Sigmoid colon (tissue), 7 donors: ENCODE measurements around the gene WWC2. TPM values are rescaled to one million over a fixed set of nuclear protein-coding genes. Genes with fewer than 3 reads are reported as not detected.

Experiments used
- DNase-seq: peaks from one replicate; pipeline ENCODE4 v3.0.0-alpha.2; 2019
- H3K27ac ChIP-seq, 4 donors: fragments of 200-600 bp; sonication (generic); one replicate each; pipeline ENCODE4 v1.5.1; 2016 to 2019; ENCODE audit warnings: mild to moderate bottlenecking in 1 of 4
- H3K27me3 ChIP-seq, 3 donors: fragments of 200-600 bp; sonication (generic); one replicate each; pipeline ENCODE4 v1.5.1; 2019; ENCODE audit warnings: mild to moderate bottlenecking in 1 of 3
- H3K36me3 ChIP-seq, 4 donors: fragments of 200-600 bp; sonication (generic); one replicate each; pipeline ENCODE4 v1.5.1; 2016 to 2019
- H3K4me1 ChIP-seq, 4 donors: fragments of 200-600 bp; sonication (generic); one replicate each; pipeline ENCODE4 v1.5.1; 2017 to 2019
- H3K4me3 ChIP-seq, 4 donors: fragments of 200-600 bp; sonication (generic); one replicate each; pipeline ENCODE4 v1.5.1; 2017 to 2019; ENCODE audit warnings: mild to moderate bottlenecking in 2 of 4, moderate library complexity in 1 of 4
- H3K9me3 ChIP-seq, 4 donors: fragments of 200-600 bp in 3 of 4; sonication (generic) in 3 of 4; one replicate each; pipeline versions ENCODE4 v1.5.1 to v1.6.1; 2013 to 2019
- EP300 ChIP-seq, 4 donors: sonication (generic); formaldehyde crosslinking; IDR thresholded peaks; one replicate each; pipeline ENCODE4 v1.6.1; 2017; ENCODE audit warnings: antibody characterized with exemption in 4 of 4
- POLR2A ChIP-seq, 2 donors: fragments of 450-650 bp; IDR thresholded peaks; one replicate each; pipeline ENCODE4 v1.6.1; 2016; ENCODE audit warnings: antibody characterized with exemption in 2 of 2, mild to moderate bottlenecking in 2 of 2, moderate library complexity in 2 of 2
- POLR2AphosphoS5 ChIP-seq, 4 donors: sonication (generic); formaldehyde crosslinking; IDR thresholded peaks; one replicate each; pipeline ENCODE4 v1.6.1; 2017; ENCODE audit warnings: antibody characterized with exemption in 4 of 4
- WGBS, 2 donors: extraction: QIAGEN DNeasy Blood & Tissue Kit; methylation state at CpG; one replicate each; pipeline ENCODE4 v1.1.7; 2013; 5-methylcytosine and 5-hydroxymethylcytosine counted together
- intact Hi-C: fragments of 100-400 bp; cut with DNase I; formaldehyde crosslinking; loops from one replicate; pipeline ENCODE4 v1.15.1; 2023
- polyA plus RNA-seq, 3 donors: library from polyadenylated mRNA; stranded (reverse); fragments of 200-250 nt; gene quantifications; one replicate each; pipeline ENCODE4 v1.2.3, GENCODE V29; 2013
- total RNA-seq, 4 donors: library from RNA; depleted of rRNA; stranded (reverse); fragments of >200 nt; gene quantifications; one replicate each; pipeline ENCODE4 v1.1.0, GENCODE V29; 2016
- TF ChIP-seq, protein P1 (sequence below), 4 experiments: fragments of 450-650 bp in 3 of 4; fragments of 200-600 bp in 1 of 4; IDR thresholded peaks; one replicate each; pipeline ENCODE4 v1.5.1; 2016 to 2019; ENCODE audit warnings: antibody characterized with exemption in 4 of 4, mild to moderate bottlenecking in 3 of 4, moderate library complexity in 2 of 4
- donor health status: healthy with polysubstance abuse.
- donor health status: Bipolar disorder and iron deficiency.
- donor health status: healthy.

The WWC2 gene
- total and polyA plus RNA-seq, 7 donors: 1.2 to 53.5 (median 27.0) TPM

DNA sequence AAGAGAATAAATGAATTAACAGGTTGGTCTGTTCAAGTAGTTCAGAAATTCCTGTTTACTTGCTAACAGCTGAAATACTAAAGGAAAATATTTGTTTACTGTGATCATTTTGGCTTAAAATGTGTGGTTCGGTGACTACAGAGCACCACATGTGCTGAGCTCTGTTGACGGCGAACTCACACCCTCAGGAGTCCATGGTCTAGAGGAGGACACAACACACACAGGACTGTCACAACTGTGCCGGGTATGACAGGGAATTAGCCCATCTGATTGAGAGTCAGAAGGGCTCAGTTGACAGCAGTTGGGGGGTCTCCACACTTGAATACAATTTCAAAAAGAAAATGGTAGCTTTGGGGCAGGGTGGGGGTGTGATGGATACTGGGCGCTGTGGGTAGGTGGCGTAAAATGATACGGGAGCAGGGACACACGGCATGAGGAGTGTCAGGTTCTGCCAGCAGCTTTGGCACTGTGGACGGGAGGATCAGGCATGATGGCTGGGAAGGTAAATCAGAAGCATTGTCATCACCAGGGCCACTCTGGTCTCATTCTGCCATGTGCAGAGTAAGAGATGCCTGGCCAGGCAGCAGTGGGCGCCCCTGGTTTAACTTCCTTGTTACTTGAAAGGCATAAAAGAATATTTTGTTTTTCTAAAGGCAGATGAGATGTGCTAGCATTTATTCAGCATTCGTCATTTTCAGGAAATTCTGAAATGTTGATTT is 187.7 kb downstream of the WWC2 start:
- no peak overlapping the region for H3K27ac ChIP-seq
- TF ChIP-seq POLR2AphosphoS5 (IDR thresholded peaks at IDR 0.05) (no peak), POLR2A (IDR thresholded peaks at IDR 0.05) (no peak), EP300 (IDR thresholded peaks at IDR 0.05) (no peak)
- TF ChIP-seq, protein P1, sequence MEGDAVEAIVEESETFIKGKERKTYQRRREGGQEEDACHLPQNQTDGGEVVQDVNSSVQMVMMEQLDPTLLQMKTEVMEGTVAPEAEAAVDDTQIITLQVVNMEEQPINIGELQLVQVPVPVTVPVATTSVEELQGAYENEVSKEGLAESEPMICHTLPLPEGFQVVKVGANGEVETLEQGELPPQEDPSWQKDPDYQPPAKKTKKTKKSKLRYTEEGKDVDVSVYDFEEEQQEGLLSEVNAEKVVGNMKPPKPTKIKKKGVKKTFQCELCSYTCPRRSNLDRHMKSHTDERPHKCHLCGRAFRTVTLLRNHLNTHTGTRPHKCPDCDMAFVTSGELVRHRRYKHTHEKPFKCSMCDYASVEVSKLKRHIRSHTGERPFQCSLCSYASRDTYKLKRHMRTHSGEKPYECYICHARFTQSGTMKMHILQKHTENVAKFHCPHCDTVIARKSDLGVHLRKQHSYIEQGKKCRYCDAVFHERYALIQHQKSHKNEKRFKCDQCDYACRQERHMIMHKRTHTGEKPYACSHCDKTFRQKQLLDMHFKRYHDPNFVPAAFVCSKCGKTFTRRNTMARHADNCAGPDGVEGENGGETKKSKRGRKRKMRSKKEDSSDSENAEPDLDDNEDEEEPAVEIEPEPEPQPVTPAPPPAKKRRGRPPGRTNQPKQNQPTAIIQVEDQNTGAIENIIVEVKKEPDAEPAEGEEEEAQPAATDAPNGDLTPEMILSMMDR (IDR thresholded peaks at IDR 0.05): no peak
- no peaks in the 10 kb centered on the region for H3K9me3 ChIP-seq
- no peak overlapping the region for H3K4me3 ChIP-seq
- intact Hi-C loops: no loop called here
- DNase-seq: no peak
- peaks cover 0 to 25% (median 10%) of the 10 kb centered on the region in 4 donors for H3K4me1 ChIP-seq
- WGBS, 2 donors: 89 to 95% methylated on average over 11 of the region's 11 CpGs
- peaks cover 0 to 49% (median 21%) of the 10 kb centered on the region in 4 donors for H3K36me3 ChIP-seq
- no peaks in the 10 kb centered on the region for H3K27me3 ChIP-seq

DNA sequence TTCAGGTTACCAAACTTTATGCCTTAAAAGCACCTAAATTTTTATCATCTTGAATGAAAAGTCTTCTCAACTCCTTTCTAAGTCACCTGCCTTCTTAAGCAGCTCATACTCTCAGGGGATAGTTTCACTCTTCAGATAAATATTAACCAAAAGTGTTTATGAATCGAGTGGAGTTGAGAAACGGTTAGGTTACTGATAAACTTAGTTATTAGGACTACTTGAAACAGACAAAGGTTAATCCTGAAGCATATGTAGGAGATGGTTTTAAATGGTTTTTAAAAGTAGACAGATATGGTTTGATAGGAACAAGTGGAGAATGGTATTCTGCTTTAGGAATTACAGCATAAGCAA is 188.2 kb downstream of the WWC2 start:
- DNase-seq: no peak
- Histone ChIP-seq H3K36me3 (peaks cover 0 to 49% (median 21%) of the 10 kb centered on the region in 4 donors), H3K4me1 (peaks cover 0 to 25% (median 9%) of the 10 kb centered on the region in 4 donors), H3K27me3 (no peaks in the 10 kb centered on the region), H3K4me3 (no peak overlapping the region), H3K27ac (no peak overlapping the region), H3K9me3 (no peaks in the 10 kb centered on the region)
- intact Hi-C loops: no loop called here
- 17 to 67% methylated on average over 2 of the region's 2 CpGs for WGBS, 2 donors
- TF ChIP-seq POLR2A (IDR thresholded peaks at IDR 0.05): no peak
- TF ChIP-seq, protein P1 (IDR thresholded peaks at IDR 0.05): no peak
- TF ChIP-seq EP300 (IDR thresholded peaks at IDR 0.05): no peak
- no peak for TF ChIP-seq POLR2AphosphoS5 (IDR thresholded peaks at IDR 0.05)

GRCh38 chr4:183287677-183288076 is 188.6 kb downstream of the WWC2 start:
- intact Hi-C loops: no loop called here
- peaks cover 0 to 50% (median 21%) of the 10 kb centered on the region in 4 donors for H3K36me3 ChIP-seq
- H3K9me3 ChIP-seq: no peaks in the 10 kb centered on the region
- H3K27ac ChIP-seq: no peak overlapping the region
- H3K4me3 ChIP-seq: no peak overlapping the region
- peaks cover 0 to 22% (median 7%) of the 10 kb centered on the region in 4 donors for H3K4me1 ChIP-seq
- 79 to 85% methylated on average over 6 of the region's 6 CpGs for WGBS, 2 donors
- TF ChIP-seq, protein P1 (IDR thresholded peaks at IDR 0.05): no peak
- no peak for TF ChIP-seq POLR2A (IDR thresholded peaks at IDR 0.05)
- TF ChIP-seq POLR2AphosphoS5 (IDR thresholded peaks at IDR 0.05): no peak
- no peak for TF ChIP-seq EP300 (IDR thresholded peaks at IDR 0.05)
- H3K27me3 ChIP-seq: no peaks in the 10 kb centered on the region
- DNase-seq: no peak

GRCh38 chr4:183288955-183289354 is 189.9 kb downstream of the WWC2 start:
- Histone ChIP-seq H3K9me3 (no peaks in the 10 kb centered on the region), H3K27ac (no peak overlapping the region), H3K36me3 (peaks cover 0 to 54% (median 21%) of the 10 kb centered on the region in 4 donors), H3K4me3 (no peak overlapping the region), H3K27me3 (no peaks in the 10 kb centered on the region), H3K4me1 (peaks cover 0 to 18% (median 4%) of the 10 kb centered on the region in 4 donors)
- WGBS, 2 donors: 93 to 95% methylated on average over 2 of the region's 2 CpGs
- DNase-seq: no peak
- intact Hi-C loops: no loop called here
- TF ChIP-seq POLR2A (IDR thresholded peaks at IDR 0.05) (no peak), EP300 (IDR thresholded peaks at IDR 0.05) (no peak)

DNA sequence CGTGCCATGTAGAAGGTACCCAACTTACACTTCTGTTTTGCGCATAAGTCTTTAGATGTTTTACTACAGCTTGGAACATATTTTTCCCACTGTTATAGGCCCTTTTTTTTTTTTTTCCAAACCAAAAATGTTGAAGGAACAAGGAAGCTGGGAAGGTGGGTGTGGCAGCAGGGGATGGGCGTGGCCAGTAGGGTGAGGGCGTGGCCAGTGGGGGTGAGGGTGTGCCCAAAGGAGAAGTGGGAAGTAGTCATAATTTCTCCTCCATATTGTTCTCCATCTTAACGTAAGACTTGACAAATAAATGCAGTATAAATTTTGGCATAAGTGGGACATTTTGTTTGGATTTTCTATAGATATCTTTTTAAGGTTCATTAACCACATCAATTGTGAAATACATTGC is 190.6 kb downstream of the WWC2 start:
- no peak for DNase-seq
- peaks cover 0 to 59% (median 21%) of the 10 kb centered on the region in 4 donors for H3K36me3 ChIP-seq
- H3K4me1 ChIP-seq: peaks cover 0 to 10% (median 4%) of the 10 kb centered on the region in 4 donors
- 72 to 89% methylated on average over 5 of the region's 5 CpGs for WGBS, 2 donors
- intact Hi-C loops: no loop called here
- H3K27ac ChIP-seq: no peak overlapping the region
- TF ChIP-seq EP300 (IDR thresholded peaks at IDR 0.05): no peak
- TF ChIP-seq, protein P1 (IDR thresholded peaks at IDR 0.05): no peak
- no peak for TF ChIP-seq POLR2A (IDR thresholded peaks at IDR 0.05)
- TF ChIP-seq POLR2AphosphoS5 (IDR thresholded peaks at IDR 0.05): no peak
- no peak overlapping the region for H3K4me3 ChIP-seq
- no peaks in the 10 kb centered on the region for H3K9me3 ChIP-seq
- H3K27me3 ChIP-seq: no peaks in the 10 kb centered on the region
